22Rv1 (cell line): Measurements from ENCODE around the gene ARHGEF28.

Experiments
- H3K27ac ChIP-seq: fragments of 450-650 bp; 2 replicates; pipeline ENCODE4 v1.5.1; 2017
- ZFX ChIP-seq: fragments of 450-650 bp; IDR thresholded peaks from 2 replicates; pipeline ENCODE4 v1.6.1; 2017; ENCODE audit warnings: antibody characterized with exemption, borderline replicate concordance
- TF ChIP-seq, protein P1 (sequence below): fragments of 450-650 bp; IDR thresholded peaks from 2 replicates; pipeline ENCODE4 v1.5.1; 2017; ENCODE audit warnings: mild to moderate bottlenecking

ARHGEF28 gene

DNA sequence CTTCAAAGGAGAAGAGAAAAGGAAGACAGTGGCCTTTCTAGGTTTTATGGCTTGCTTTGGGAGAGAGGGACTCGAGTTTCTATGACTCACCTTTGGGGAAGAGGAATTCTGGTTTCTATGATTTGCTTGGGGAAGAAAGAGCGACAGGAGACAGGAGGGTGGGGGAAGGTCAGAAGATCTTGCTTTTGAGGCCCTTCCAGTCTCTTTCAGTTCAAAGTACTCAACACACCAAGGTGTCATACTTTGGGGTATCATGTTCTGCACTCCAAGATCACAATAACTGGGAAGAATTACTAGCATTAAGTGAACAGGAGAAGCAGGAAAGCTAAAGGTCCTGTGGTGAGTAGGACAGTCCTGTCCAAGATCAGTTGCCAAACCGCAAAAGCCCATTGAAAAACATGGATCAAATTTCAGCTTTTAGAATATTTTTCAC lies 324.5 kb downstream of the ARHGEF28 start:
- TF ChIP-seq, protein P1, sequence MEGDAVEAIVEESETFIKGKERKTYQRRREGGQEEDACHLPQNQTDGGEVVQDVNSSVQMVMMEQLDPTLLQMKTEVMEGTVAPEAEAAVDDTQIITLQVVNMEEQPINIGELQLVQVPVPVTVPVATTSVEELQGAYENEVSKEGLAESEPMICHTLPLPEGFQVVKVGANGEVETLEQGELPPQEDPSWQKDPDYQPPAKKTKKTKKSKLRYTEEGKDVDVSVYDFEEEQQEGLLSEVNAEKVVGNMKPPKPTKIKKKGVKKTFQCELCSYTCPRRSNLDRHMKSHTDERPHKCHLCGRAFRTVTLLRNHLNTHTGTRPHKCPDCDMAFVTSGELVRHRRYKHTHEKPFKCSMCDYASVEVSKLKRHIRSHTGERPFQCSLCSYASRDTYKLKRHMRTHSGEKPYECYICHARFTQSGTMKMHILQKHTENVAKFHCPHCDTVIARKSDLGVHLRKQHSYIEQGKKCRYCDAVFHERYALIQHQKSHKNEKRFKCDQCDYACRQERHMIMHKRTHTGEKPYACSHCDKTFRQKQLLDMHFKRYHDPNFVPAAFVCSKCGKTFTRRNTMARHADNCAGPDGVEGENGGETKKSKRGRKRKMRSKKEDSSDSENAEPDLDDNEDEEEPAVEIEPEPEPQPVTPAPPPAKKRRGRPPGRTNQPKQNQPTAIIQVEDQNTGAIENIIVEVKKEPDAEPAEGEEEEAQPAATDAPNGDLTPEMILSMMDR: no peak
- TF ChIP-seq ZFX: no peak
- no peak overlapping the region for H3K27ac ChIP-seq

DNA sequence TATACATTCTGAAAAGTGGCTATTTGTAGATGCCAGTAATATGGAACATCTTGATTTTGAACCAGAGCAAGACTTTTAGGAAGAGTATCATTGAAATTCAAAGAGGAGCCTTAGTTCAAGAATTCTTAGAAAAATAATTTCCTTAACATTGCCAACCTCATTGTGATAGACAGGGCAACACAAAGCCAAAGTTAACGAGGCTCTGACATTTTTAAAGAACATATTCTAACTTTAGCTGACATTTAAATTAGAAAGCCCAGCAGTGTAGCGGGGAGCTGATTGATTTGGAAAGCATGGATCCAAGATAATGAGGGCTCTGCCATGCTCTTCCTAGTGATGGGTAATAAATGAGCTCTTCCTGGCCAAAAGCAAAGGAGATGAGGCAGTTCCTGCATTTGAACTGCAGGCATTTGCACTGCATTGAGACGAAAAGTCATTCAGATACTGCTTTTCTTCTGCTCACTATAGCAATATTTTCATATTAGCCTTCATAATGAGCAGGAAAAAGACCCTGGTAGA lies 325.0 kb downstream of the ARHGEF28 start:
- TF ChIP-seq, protein P1: no peak
- no peak for TF ChIP-seq ZFX

DNA sequence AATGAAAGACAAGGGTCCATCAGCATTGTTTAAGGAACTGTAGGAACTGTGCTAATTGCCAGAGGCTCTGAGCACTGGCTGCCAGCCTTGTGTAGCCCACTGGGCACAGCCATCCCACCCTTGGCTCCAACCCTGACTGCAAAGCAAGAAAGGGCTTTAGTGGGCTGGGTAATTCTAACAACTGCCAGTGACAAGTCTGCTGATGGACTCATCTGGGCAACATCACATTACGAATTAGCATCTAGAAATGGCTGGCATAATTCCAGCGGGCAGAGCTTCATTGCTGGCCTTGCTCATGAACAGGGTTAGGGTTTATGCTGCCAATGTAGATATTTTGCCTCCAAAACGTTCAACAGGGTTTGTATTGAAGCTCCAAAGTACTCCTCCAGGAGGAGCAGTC lies 326.9 kb downstream of the ARHGEF28 start:
- H3K27ac ChIP-seq: no peak overlapping the region
- TF ChIP-seq, protein P1: no peak
- no peak for TF ChIP-seq ZFX

More for the DNA sequence above, 325.0 kb downstream of the ARHGEF28 start:
- no peak overlapping the region for H3K27ac ChIP-seq

DNA sequence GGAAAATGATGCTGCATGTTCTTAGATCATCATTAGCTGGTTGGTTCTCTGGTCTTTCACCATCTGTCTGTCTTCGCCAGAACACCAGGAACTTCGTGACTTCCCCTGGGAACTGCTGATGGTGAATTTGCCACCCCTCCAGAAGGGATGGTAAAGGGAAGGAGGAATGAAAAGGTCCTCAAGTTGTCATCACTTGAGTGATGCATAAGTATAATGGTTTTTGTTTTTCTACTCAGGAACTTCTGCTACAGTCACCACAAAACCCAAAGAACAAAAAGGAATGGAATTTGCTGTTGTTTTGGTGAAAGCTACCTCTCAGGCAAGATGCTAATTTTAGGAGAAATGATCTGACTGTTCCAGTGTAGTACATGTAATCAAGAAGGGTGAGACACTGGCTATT lies 328.4 kb downstream of the ARHGEF28 start:
- TF ChIP-seq ZFX: no peak
- TF ChIP-seq, protein P1: no peak

DNA sequence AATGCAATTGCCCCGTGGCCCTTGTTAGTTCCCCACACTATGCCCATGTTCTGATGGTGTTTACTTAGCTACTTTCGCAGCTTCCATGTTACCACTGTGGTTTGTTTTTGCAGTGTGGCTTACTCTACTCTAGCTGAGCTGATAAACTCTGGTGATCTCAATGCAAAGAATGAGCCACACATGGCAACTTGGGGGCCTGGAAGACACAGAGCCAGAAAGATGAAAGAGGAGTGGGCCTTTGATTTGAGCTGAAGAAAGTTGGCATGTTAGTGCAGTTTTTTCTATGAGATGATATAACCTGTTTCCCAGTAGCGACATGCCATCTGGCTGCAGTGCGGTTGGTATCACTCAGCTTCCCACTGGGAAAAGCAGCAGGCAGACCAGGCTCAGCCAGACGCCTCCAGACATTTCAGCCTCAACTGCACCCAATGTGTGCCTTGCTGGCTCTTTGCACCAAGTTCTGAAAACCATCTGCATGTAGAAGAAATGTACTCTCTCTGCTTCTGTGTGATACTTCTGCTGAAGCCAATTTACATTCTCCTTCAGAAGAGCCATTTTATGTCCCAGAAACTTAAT lies 329.4 kb downstream of the ARHGEF28 start:
- TF ChIP-seq, protein P1: no peak
- TF ChIP-seq ZFX: no peak
- H3K27ac ChIP-seq: no peak overlapping the region

More for the DNA sequence above, 328.4 kb downstream of the ARHGEF28 start:
- no peak overlapping the region for H3K27ac ChIP-seq

DNA sequence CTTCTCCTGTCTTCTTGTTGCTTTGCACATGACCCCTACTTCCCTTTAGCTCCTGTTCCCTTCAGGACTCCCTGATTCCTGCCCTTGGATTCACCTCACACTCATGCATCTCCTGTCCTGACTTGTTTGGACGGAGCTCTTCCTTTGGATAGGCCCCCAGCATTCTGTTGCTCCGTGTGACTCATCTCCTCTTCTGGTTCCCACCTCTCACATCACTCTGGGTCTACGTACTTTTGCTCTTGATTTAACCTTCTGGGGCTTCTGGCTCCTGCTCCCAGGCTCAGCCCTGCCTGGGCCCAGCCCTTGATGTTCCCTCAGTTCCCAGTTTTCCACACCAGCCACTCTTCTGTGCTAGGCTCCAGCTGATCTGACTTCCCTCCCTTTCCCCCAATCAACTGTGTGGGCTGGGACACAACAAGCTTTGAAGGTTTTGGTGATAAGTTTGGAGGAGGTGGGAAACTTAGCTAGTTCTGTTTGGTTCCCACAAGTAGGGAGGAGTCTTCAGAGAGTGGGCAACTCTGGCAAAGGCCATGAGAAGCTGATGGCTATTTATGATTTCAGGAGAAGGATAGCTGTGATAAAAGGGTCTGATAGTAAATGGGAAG lies 331.5 kb downstream of the ARHGEF28 start:
- no peak overlapping the region for H3K27ac ChIP-seq
- TF ChIP-seq ZFX: no peak
- TF ChIP-seq, protein P1: no peak

DNA sequence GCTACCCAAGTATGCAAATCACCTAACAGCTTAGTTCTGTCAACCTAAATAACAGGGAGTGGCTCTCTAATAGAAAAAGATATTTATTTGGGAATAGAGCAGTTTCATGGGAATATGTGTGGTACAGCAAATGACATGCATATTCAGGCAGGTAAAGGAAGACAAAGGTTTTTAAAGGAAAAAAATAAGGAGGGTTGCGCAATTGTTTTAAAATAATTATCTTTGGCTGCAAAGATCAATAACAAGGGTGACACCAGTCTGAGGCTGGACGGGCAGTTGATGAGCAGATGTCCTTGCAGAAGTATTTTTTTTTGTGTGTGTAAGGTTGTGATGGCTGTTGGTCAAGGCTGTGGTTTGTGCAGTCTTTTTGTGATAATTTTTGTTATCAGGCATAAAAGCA lies 332.0 kb downstream of the ARHGEF28 start:
- H3K27ac ChIP-seq: no peak overlapping the region
- TF ChIP-seq ZFX: no peak
- TF ChIP-seq, protein P1: no peak
